Measurements from ENCODE around the gene NCAPH2.

Gene NCAPH2

DNA sequence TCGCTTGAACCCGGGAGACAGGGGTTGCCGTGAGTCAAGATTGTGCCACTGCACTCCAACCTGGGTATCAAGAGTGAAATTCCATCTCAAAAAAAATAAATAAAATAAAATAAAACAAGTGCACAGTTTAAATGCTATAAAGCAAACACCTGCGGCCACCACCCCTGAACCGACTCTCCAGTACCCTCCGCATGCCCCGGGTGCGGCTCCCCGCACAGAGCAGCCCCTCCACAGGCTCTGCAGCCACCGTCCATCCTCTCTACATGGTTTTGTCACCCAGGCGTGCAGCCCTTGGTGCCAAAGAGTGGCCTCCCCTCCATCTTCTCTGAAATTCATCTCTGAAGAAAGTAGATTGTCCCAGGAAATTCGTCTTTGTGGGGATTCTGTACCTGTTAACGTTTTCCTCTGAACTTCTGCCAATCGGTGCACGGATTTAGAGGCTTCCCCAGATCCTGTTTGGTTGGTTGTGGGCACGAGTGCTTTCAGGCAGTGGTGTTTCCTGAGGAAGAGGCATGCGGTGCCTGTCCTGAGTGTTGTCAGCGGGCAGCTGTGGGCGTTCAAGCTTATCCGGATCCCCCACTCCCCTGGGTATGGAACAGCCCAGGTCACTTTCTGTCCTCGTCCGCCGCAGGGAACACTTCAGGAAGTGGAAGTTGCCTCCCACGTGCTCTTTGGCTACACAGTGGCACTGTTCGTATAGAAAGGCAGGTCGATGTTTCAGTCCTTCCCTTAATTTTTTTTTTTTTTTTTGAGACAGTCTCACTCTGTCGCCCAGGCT lies 17.3 kb upstream of the NCAPH2 start:
- DNase-seq: no peak

DNA sequence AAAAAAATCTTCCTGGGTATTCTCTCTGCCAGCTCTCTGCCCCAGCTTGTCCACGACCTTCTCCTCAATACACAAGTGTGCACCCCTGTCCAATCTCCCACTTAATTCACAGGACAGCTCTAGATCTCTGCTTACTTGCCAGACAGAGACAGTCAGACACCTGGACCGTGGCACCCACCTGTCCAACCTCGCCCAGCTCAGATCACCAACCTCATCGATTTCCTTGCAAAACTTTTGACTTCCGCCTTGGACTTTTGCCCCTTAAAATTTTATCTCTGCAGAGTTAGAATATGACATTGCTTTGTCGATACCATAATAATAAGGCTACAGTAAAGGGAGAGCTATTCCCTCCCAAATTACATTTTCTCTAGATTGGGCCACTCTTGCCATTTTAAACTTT lies 10.9 kb upstream of the NCAPH2 start:
- DNase-seq: no peak

DNA sequence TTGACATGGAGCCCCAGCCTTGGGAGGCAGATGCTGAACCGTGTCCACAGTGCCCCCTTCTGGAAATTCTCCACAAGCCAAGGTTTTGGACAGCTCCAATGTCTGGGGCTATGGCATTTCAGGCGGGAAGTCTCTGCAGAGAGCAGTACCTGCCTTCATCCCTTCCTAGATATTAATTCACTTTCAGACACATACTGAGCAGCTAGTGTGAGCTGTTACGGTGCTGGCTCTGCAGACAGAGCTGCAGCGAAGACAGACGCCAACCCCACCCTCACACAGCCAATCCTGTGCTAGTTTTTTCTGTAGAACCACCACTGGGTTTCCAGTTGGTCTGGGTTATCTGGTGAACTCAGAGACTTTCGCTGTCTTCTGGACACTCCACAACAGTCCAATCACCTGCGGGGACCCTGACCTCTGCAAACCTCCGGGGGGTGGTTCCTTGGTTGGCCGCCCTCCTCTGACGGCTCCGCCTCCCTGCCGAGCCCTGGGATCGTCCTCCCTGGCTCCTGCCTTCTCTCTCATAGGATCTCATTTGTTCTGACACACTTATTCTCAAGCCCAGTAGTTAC lies 9.6 kb upstream of the NCAPH2 start:
- peak; percentile 81 for DNase-seq

DNA sequence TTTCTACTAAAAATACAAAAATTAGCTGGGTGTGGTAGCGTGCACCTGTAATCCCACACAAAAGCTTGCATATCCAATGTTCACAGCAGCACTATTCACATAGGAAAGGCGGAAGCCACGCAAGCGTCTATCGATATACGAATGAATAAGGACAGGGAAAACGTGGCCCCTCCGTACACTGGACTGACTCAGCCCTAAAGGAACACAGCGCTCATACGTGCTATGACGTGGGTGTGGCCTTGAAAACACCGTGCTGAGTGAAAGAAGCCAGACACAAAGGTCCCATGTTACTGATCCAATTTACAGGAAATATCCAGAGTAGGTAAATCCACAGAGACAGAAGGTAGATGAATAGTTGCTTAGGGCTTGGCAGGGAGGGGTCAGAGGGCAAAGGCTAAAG lies 7.6 kb upstream of the NCAPH2 start:
- no peak for DNase-seq

DNA sequence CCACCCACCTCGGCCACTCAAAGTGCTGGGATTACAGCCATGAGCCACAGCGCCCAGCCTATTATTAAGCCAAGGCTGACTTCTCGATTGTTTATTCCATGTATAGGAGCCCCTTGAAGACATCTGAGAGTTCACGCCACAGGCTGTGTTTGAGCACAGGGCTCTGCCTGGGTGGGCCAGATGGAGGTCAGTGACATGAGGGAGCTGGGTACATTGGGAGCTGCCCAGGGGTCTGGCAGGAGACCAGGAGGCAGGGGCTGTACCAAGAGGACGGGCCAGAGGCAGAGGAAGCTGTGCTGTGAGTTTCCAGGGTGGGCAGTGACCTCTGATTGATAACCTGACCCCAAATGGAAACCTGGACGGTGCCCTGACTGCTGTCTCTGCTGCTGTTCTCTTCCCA lies 5.9 kb upstream of the NCAPH2 start:
- DNase-seq: no peak

DNA sequence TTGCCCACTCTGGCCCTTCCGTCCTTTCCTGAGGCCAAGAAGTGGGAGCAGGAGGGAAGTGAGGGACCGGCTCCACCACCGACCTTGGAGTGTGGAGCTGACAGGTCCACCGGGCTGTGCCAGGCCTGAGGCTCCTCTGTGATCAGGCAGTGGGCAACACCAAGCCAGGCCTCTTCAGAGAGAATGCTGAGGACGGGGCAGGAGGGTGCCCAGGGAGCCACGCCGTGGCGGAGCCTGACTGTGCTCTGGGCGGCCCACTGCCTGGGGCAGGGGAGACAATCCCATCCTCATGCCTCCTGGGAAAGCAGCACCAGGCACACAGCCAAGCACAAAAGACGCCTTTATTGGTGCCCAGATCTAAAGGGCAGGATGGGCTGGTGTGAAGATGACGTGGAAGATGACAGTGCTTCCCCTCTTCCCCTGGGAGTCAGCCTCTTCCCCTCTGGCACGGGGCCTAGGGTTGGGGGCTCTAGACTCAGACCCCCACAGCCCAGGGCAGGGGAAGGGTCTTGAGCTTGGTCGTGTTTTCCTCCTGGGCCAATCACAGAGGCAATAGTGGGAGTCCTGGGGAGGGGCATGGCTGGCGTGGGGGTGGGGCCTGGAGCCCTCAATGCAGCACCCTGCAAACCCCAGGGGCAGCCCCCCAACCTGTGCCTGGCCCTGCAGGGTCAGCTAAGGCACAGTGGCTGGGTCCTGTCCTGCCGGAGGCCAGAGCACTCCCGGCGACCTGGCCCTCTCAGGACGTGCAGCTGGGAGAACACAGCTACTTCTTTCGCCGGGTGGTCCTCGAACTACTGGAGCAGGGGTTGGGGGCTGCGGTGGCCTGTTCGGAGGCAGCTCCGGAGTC lies 5.2 kb upstream of the NCAPH2 start:
- DNase-seq: no peak

DNA sequence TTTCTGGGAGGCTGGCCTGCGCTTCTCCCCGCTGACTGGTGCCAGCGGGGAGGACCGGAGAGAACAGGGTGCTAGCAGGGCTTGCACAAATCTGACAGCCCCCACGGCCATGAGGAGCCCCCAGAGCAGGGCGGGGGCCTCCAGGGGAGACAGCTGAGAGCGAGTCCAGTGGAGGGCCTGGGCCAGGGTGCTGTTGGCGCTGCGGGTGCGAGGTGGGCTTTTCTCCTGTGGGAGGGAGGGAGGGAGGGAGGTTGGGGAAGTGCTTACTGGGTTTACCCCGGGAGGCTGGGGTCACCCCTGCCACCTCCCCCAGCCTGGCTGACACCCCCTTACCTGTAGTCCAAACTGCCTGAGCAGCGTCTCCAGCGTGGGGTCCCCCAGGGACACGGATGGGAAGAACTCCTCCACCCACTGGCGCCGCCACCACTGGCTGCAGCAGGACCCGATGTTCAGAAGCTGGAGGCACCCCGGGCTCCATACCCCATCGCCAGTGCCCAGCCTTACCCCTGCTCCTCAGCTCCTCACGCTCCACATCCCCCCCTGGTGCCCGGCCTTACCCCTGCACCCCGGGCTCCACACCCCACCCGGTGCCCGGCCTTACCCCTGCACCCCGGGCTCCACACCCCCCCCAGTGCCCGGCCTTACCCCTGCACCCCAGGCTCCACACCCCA lies 4.4 kb upstream of the NCAPH2 start:
- DNase-seq: peak; percentile 61

DNA sequence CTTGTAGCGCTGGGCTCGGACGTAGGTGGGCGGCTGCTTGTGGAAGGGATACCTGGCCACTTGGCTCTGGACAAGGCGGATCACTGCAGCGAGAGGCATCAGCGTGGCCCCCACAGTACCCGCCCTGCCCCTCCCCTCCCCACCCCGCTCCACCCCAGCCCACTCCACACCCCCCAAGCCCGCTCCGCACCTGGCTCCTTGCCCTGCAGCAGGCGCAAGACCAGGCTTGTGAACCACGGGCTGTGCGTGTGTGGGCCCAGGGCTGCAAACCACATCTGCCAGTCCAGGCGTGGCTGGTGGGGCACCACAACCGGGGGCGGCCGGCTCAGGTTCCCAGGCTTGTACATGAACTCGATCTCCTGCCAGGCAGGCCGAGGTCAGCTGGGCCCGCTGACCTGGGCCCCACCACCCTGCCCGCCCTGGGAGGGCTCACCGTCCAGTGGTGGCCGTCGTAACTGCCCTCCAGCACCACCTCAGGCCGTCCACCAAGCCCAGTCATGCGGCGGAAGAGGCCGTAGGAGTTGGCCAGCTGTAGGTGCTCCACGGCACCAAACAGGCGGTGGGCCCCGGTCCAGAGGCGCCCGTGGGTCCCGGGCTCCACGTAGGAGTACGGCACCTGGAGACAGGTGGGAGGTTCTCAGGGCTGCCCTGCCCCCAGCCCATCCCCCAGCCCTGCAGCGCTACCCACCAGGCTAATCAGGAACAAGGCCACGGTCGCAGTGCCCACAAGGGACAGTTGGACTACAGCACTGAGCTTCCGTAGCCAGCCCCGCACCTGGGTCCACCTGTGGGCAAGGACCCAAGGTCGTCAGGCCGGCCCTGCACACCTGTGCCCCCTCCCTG lies 3.4 kb upstream of the NCAPH2 start:
- DNase-seq: no peak

DNA sequence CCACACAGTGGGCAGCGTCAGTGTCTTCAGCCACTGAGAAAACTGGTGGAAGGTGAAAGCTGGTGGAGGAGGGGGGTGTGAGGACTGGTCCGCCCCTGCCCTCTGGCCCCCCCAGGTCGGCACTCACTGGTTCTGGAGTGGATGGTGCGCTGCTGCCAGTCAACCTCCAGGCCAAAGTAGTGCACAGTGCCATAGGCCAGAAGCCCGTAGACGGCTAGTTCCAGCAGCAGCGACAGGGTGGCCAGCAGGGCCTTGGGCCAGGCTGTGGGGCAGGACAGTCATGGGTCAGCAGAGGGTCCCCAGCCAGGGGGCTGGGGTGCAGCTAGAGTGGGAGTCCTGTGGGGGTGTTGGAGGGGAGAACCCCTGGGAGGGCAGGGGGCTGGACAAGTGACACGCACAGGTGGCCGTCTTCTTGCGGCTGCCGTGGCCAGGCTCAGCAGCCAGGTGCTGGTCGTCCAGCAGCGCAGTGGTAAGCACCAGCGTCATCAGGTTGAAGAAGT lies 2.7 kb upstream of the NCAPH2 start:
- no peak for DNase-seq

DNA sequence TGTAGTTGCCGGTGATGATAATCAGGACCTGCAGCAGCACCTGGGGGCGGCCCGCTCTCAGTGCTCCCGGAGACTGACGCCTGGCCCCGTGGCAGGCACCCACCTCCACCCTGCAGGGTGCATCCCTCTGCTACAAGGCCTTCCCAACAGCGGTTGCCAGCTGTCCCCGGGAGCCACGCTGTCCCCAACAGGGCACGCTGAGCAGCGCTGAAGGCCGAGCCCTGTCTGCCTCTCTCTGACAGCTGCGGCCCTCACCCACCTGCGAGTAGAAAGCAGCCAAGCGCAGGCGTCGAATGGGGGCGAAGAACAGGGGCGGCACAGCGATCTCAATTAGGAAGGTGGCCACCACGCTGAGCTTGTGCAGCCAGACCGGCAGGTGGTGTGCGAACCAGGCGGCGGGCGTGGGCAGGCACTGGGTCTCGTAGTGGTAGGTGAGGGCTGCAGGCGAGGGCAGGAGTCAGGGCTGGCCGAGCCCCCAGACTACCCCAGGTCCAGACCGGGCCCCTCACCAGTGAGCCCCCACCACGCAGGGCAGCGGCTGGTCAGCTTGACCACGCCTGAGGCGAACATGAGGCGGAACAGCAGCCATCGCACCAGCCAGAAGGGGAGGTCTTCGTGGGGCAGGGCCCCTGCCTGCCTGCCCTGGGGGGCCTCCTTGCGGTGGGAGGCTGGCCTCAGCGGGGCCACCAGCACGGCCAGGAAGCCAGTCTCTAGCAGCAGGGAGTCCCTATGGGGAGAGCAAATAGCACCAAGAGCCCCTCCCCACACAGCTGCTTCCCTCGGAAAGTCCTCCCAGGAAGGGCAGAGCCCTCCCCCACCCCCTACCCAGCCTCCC lies 2.0 kb upstream of the NCAPH2 start:
- DNase-seq: no peak

DNA sequence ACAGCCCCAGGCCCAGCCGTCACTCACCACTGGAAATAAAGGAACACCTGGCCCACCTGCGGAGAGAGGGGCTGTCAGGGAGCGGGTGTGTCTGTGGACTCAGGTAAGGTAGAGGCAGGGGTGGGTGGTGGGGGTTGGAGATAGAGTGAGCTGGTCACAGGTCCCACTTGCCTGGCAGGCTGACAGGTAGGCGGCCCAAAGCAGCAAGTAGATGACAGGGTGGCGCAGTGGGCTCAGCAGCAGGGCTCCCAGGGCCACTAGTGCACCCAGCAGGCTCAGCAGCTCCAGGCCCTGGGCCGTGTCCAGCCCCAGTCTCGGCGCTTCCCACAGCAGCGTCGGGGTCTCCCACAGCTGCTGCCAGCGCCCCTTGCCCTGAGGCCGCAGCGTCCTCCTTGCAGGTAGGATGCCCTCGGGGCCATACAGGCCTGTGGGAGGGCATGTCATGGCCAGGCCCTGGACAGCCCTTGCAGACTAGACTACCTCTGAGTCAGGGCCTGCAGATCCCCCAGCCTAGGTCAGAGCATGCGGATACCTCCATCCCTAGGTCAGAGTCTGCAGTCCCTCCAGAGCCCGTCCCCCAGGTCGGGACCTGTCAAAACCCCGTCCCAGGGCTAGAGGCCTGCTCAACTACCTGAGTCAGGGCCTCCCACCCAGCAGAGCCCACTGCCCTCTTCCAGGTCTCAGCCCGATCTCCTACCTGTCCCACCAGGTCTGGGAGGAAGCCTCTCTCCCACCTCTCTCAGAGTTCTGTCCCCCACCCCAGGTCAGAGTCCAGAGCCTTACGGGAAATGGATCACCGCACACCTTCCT lies 1.2 kb upstream of the NCAPH2 start:
- no peak for DNase-seq

DNA sequence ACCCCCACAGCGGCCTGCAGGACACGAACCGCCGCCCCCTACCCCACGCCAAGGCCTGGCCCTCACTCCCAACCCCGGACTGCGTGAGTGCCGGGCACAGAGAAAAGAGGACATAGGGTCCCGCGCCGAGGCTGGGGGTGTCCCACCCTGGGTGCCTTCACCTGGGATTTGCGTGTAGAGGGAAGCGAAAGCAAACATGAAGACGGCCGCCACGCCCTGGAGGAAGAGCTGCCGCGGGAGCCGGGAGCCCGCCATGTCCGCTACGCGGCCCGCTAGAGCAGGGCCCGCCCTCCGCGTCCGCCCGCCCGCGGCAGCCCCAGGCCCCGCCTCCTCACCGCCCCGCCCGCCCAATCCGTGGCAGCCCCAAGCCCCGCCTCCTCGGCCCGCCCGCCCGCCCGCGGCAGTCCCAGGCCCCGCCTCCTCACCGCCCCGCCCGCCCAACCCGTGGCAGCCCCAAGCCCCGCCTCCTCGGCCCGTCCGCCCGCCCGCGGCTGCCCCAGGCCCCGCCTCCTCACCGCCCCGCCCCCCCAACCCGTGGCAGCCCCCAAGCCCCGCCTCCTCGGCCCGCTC lies 518 bp upstream of the NCAPH2 start, which contains the start of gene LMF2:
TSS of gene LMF2 (minus strand) at position 282 of the 570 bp plus-strand sequence. CDS start at position 255, 27 bp downstream.
- DNase-seq: peak; percentile 94

DNA sequence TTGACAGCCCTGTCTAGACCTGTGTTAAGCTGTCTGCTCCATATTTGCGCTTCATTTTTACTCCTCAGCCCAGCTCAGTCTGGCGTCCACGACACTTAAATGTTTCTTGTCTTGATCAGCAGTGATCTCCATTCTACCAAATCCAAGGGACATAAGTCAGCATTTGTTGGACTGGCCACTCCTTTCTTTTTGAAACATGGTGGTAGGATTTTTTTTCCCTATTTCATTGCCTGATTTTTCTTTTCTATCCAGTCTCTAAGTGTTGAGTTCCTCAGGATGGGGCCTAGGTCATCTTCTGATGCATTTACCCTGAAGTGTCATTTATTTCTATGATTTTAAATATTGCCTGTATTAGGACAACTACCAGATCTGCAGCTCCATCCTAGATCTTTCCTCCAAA lies 873 bp downstream of the NCAPH2 start:
- no peak for DNase-seq

DNA sequence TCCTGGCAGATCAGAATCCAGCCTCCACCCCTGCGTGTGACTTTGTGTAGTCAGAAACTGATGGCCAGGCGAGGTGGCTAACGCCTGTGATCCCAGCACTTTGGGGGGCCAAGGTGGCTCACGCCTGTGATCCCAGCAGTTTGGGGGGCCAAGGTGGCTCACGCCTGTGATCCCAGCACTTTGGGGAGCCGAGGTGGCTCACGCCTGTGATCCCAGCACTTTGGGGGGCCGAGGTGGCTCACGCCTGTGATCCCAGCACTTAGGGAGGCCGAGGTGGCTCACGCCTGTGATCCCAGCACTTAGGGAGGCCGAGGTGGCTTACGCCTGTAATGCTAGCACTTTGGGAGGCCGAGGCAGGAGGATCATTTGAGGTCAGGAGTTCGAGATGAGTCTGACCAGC lies 5.2 kb downstream of the NCAPH2 start:
- no peak for DNase-seq

DNA sequence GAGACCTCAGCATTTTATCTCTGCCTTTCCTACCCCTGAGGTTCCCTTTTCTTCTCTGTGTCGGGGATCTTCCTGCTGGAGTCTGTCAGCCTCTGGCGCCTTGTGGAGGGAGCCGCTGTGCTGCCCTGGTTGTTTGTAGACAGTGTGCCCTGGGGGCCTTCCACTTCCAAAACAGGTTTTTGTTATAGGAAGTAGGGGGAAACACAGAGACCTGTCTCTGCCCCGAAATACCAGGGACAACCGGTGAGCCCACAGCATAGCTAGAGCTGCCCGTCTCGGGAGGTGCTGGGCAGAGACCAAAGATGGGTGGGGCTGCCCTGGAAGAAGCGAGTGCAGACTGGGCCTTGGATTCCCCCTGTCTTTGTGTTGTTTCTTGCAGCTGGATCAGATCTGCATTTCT lies 8.0 kb downstream of the NCAPH2 start:
- no peak for DNase-seq

DNA sequence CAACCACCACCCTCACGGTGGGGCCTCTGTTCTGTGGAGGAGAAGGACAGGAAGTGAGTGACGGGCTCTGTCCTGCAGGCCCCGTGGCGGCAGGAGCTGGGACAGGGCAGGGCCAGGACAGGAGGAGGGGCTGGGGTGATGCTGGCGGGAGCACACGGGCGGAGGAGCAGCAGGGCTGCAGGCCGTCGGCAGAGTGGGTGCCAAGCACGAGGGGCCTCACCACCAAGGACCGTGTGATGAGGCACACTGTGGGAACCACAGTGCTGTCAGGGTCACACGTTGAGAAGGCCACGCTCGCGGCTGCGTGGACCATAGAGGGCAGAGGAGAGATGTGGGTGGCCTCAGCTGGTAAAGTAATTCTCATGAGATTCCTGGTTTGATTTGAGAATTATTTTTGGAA lies 8.9 kb downstream of the NCAPH2 start:
- DNase-seq: no peak

DNA sequence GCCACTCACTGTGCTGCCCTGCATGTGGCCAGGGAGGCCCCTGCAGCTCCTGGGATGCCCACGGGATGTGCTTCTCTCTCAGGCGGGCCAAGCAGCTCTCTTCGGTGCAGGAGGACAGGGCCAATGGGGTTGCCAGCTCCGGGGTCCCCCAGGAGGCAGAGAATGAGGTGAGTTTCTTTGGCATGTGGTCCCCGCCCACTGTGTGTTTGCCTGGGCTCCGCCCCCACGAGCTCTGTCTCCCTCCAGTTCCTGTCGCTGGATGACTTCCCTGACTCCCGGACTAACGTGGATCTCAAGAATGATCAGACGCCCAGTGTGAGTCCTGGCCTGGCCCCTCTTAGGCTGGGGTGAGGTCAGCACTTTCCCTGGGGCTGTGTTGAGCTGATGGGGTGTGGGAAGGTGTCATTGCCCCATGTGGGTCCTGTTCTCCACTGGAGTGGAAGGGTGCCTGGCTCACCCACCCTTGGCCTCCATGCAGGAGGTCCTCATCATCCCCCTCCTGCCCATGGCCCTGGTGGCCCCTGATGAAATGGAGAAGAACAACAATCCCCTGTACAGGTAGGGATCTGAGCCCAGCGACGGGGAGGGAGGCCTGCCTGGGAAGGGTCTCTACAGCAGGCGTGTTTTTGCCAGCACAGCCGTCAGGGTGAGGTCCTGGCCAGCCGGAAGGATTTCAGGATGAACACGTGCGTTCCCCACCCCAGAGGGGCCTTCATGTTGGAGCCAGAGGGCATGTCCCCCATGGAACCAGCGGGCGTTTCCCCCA lies 9.7 kb downstream of the NCAPH2 start:
- DNase-seq: no peak

DNA sequence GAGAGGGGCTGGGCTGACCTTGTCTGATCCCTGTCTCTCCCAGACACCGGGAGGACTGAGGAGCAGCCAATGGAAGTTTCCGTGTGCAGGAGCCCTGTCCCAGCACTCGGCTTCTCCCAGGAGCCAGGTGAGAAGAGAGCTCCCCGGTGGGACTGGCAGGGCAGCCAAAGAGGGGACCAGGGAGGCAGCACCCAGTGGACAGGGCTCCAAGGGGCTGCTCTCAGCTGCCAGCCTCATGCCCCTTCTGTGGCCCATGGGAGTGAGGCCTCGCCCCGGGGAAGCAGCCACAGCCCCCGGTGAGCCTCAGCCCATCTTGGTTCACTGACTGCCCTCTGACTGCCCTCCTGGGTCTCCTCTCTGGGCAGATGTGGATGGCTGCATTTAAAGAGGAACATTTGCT lies 10.6 kb downstream of the NCAPH2 start:
- DNase-seq: no peak

DNA sequence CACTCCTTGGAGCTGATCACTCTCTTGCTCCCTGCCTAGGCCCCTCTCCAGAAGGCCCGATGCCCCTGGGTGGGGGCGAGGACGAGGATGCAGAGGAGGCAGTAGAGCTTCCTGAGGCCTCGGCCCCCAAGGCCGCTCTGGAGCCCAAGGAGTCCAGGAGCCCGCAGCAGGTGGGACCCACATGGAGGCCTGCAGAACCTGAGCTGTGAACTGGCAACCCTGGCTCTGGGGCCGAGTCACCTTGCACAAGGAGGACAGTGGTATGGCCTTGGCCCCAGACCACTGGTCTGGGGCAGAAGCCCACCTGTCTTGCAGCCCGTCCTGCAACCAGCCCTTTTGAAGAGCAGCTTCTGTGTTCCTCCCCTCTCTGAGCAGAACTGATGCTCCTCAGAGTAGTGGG lies 11.1 kb downstream of the NCAPH2 start:
- no peak for DNase-seq
